PC-9 (cell line): Measurements from ENCODE around the gene MBOAT7. TPM values are rescaled to one million over a fixed set of nuclear protein-coding genes. Genes with fewer than 3 reads are reported as not detected.
"Not testable (repeated sequence)": the region's sequence is repeated elsewhere in the genome, so short reads cannot be mapped to it uniquely, and the experiment has no call there.

Experiments used
- BruUV-seq: library from RNA; stranded (reverse); fragments of 400-500 nt; replicated peaks from 2 replicates; lab custom pipeline; 2021; lab: Mats Ljungman, UMichigan
- CTCF ChIA-PET: fragments of 300-600 bp; sonication (Branson Sonifier 250); formaldehyde crosslinking; loops from one replicate; lab custom pipeline; 2022; ENCODE audit warnings: antibody characterized with exemption; lab: Charles Lee
- POLR2A ChIA-PET: fragments of 300-600 bp; sonication (Branson Sonifier 250); formaldehyde crosslinking; loops from one replicate; lab custom pipeline; 2022; ENCODE audit warnings: antibody characterized with exemption; ENCODE audit not compliant: unreplicated experiment; lab: Charles Lee
- DNase-seq, 2 experiments: peaks; one replicate each; pipeline versions ENCODE4 v3.0.0 to v3.0.0-alpha.2; 2015 to 2022; ENCODE audit warnings: mixed read lengths in 1 of 2
- H2AFZ ChIP-seq: fragments of 200-600 bp; sonication (generic); 2 replicates; pipeline ENCODE4 v1.8.1; 2017; ENCODE audit warnings: antibody characterized with exemption
- H3F3A ChIP-seq: fragments of 200-600 bp; sonication (generic); 2 replicates; pipeline ENCODE4 v1.8.1; 2017; ENCODE audit warnings: antibody characterized with exemption, mild to moderate bottlenecking, low read depth; ENCODE audit not compliant: insufficient read depth
- H3K27ac ChIP-seq: fragments of 200-600 bp; sonication (generic); 2 replicates; pipeline ENCODE4 v1.6.1; 2016; ENCODE audit warnings: mixed run types
- H3K27me3 ChIP-seq: fragments of 200-600 bp; sonication (generic); 2 replicates; pipeline ENCODE4 v1.6.1; 2016; ENCODE audit warnings: low read depth, mixed run types; ENCODE audit not compliant: insufficient read depth
- H3K36me3 ChIP-seq: fragments of 200-600 bp; sonication (generic); 2 replicates; pipeline ENCODE4 v1.6.1; 2016; ENCODE audit warnings: low read depth, mixed run types
- H3K4me1 ChIP-seq: fragments of 200-600 bp; sonication (generic); replicated peaks from 2 replicates; pipeline ENCODE4 v1.6.1; 2016; ENCODE audit warnings: mixed run types; ENCODE audit not compliant: insufficient read depth
- H3K4me2 ChIP-seq: fragments of 200-600 bp; sonication (generic); 2 replicates; pipeline ENCODE4 v1.6.1; 2017; ENCODE audit warnings: mixed run types
- H3K4me3 ChIP-seq: fragments of 200-600 bp; sonication (generic); 2 replicates; pipeline ENCODE4 v1.6.1; 2016; ENCODE audit warnings: mixed run types
- H3K79me2 ChIP-seq: fragments of 200-600 bp; sonication (generic); 2 replicates; pipeline ENCODE4 v1.6.1; 2017; ENCODE audit warnings: low read depth, mixed run types
- H3K9me2 ChIP-seq: fragments of 200-600 bp; sonication (generic); 2 replicates; pipeline ENCODE4 v1.8.1; 2017; ENCODE audit warnings: mild to moderate bottlenecking; ENCODE audit not compliant: insufficient read depth
- H3K9me3 ChIP-seq: fragments of 200-600 bp; sonication (generic); 2 replicates; pipeline ENCODE4 v1.8.1; 2016; ENCODE audit warnings: low read depth; ENCODE audit not compliant: insufficient read depth
- H4K20me1 ChIP-seq: fragments of 200-600 bp; sonication (generic); 2 replicates; pipeline ENCODE4 v1.8.1; 2017; ENCODE audit not compliant: insufficient read depth
- EZH2 ChIP-seq: fragments of 200-600 bp; sonication (generic); IDR thresholded peaks from 2 replicates; pipeline ENCODE4 v1.8.0; 2017; ENCODE audit warnings: antibody characterized with exemption, low read depth
- intact Hi-C: fragments of 100-400 bp; cut with micrococcal nuclease; formaldehyde crosslinking; loops from one replicate; pipeline ENCODE4 v1.10.0; 2022; ENCODE audit not compliant: unreplicated experiment
- total RNA-seq: library from RNA; stranded (reverse); gene quantifications from 2 replicates; pipeline ENCODE4 v1.2.3, GENCODE V29; 2021
- TF ChIP-seq, protein P1 (sequence below): fragments of 200-600 bp; sonication (generic); conservative IDR thresholded peaks from 2 replicates; pipeline ENCODE4 v1.6.1; 2017; ENCODE audit warnings: mixed run types, antibody characterized with exemption, mild to moderate bottlenecking, moderate library complexity

Gene MBOAT7
- total RNA-seq, 1 experiment from 2014 or later = 494 TPM

DNA sequence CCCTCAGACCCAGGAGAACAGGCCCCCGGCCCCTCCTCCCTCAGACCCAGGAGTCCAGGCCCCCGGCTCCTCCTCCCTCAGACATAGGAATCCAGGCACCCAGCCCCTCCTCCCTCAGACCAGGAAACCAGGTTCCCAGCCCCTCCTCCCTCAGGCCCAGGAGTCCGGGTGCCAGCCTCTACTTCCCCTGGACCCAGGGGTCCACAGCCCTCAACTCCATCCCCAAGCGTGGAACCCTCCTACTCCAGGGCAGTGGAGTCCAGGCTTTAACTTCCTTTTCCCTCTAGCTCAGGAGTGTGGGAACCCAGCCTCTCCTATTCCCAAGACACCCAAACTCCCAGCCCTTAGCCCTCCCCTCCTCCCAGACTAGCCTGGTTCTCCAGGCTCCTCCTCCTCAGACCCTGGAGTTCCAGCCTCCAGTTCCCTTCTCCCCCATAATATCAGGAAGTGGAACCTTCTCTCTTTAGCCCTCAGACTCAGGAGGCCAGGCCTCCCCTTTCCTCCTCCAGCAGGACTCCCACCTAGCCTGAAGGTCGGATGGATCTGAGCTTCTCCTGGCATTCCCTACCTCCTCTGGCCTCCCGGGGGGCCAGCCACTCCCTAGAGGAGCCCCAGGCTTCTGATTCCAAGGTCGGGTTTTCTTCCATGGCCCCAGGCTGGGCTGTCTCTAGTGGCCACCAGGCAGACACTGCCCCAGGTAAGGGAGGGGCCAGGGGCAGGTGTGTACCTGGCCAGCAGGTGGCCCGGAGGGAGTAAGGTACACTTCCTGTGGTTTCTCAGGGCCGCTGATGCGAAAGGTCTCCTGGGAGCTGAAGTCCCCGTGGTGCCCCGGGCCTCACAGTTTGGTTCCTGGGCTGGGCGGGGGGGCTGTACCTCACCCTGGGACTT is 16.7 kb downstream of the MBOAT7 start, which contains the start of gene TMC4:
Gene TMC4, minus strand, starts transcription at position 690 of the 888 bp plus-strand sequence. Its CDS starts 43 bp downstream, at position 647.
- DNase-seq = peak; percentile 96
- peak within 1 kb of the TSS; percentile 54; the same call in 1 of the 2 replicates for H2AFZ ChIP-seq
- H3K4me2 ChIP-seq = peak within 1 kb of the TSS; percentile 78
- H3K79me2 ChIP-seq = peaks cover 6% of the 10 kb centered on the region
- peaks cover 29% of the 10 kb centered on the region for H4K20me1 ChIP-seq
- ChIA-PET CTCF (interaction anchor here (0.7 to 1.5 kb wide), 5 partner anchors 17 to 1038 kb away, joined by 3 to 7 read pairs (median 4); partner anchors contain the start of genes MBOAT7 and TSEN34), POLR2A (interaction anchor here (0.6 to 3.3 kb wide), 7 partner anchors 13 to 1374 kb away, joined by 4 to 50 read pairs (median 4); partner anchors contain the start of genes LENG1, MBOAT7 and TNNT1)
- H3K9me3 ChIP-seq = no peaks in the 10 kb centered on the region
- intact Hi-C loops = loop anchor here (1.0 kb wide), 3 partner anchors 10 to 59 kb away; no protein-coding TSS in a partner anchor
- H3K4me3 ChIP-seq = peak within 1 kb of the TSS; percentile 77
- peak within 1 kb of the TSS; percentile 80 for H3K27ac ChIP-seq
- peaks cover 59% of the 10 kb centered on the region; the same call in 1 of the 2 replicates for H3F3A ChIP-seq
- TF ChIP-seq, protein P1, sequence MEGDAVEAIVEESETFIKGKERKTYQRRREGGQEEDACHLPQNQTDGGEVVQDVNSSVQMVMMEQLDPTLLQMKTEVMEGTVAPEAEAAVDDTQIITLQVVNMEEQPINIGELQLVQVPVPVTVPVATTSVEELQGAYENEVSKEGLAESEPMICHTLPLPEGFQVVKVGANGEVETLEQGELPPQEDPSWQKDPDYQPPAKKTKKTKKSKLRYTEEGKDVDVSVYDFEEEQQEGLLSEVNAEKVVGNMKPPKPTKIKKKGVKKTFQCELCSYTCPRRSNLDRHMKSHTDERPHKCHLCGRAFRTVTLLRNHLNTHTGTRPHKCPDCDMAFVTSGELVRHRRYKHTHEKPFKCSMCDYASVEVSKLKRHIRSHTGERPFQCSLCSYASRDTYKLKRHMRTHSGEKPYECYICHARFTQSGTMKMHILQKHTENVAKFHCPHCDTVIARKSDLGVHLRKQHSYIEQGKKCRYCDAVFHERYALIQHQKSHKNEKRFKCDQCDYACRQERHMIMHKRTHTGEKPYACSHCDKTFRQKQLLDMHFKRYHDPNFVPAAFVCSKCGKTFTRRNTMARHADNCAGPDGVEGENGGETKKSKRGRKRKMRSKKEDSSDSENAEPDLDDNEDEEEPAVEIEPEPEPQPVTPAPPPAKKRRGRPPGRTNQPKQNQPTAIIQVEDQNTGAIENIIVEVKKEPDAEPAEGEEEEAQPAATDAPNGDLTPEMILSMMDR = peak; percentile 76
- no peak for TF ChIP-seq EZH2
- H3K36me3 ChIP-seq = no peaks in the 10 kb centered on the region
- no TSS peak for BruUV-seq
- peaks cover 14% of the 10 kb centered on the region; the same call in 1 of the 2 replicates for H3K4me1 ChIP-seq
- H3K9me2 ChIP-seq = no peaks in the 10 kb centered on the region
- H3K27me3 ChIP-seq = no peaks in the 10 kb centered on the region

DNA sequence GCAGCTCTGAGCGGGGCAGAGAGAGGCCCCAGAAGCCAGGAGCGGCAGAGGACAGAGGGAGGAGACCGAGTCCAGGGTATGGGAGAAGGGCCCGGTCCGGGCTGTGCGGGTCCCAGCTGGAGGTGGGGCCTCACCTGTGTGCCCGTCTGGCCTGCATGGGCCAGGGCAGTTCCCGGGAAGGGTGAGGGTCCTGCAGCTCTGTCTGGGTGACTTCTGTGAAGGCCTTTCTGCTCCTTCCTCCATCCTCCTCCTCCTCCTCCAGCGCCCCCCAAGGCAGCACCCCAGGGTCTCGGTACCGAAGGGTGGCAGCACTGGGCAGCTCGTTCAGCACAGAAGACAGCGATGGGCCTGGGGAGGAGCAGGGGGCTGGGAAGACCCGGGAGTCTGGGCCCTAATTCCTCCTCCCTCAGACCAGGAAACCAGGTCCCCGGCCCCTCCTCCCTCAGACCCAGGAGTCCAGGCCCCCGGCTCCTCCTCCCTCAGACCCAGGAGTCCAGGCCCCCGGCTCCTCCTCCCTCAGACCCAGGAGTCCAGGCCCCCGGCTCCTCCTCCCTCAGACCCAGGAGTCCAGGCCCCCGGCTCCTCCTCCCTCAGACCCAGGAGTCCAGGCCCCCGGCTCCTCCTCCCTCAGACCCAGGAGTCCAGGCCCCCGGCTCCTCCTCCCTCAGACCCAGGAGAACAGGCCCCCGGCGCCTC is 17.5 kb downstream of the MBOAT7 start:
- H3K27me3 ChIP-seq, H2AFZ ChIP-seq, H3K79me2 ChIP-seq, H3K36me3 ChIP-seq, BruUV-seq, H3K9me2 ChIP-seq, H3K9me3 ChIP-seq: not testable (repeated sequence)
- H3K4me1 ChIP-seq = peaks cover 14% of the 10 kb centered on the region; the same call in 1 of the 2 replicates
- ChIA-PET POLR2A (interaction anchor here (1.1 to 3.3 kb wide), 2 partner anchors 13 to 17 kb away, joined by 4 to 50 read pairs; partner anchors contain the start of genes LENG1 and MBOAT7), CTCF (interaction anchor here (0.5 to 1.5 kb wide), 5 partner anchors 8 to 1038 kb away, joined by 3 to 10 read pairs (median 4); no protein-coding TSS in a partner anchor)
- peaks cover 29% of the 10 kb centered on the region for H4K20me1 ChIP-seq
- TF ChIP-seq, protein P1 = peak; percentile 40; the same call in 1 of the 2 replicates
- peak overlapping the region; percentile 5; the same call in 1 of the 2 replicates for H3K27ac ChIP-seq
- peak overlapping the region; percentile 77 for H3K4me3 ChIP-seq
- intact Hi-C loops = loop anchor here (1.0 kb wide), 2 partner anchors 10 to 59 kb away; no protein-coding TSS in a partner anchor
- DNase-seq = peak in 1 of 2 experiments; percentile 71
- H3F3A ChIP-seq = peaks cover 53% of the 10 kb centered on the region; the same call in 1 of the 2 replicates
- H3K4me2 ChIP-seq = peak overlapping the region; percentile 78
